Neural progenitor cell (in vitro differentiated cells): ENCODE results near the gene FSCN2.

Experiments used
- EZH2 ChIP-seq: fragments of 200-600 bp; sonication (generic); IDR thresholded peaks from 2 replicates; pipeline ENCODE4 v1.6.1; 2017; ENCODE audit warnings: antibody characterized with exemption, mild to moderate bottlenecking, moderate library complexity
- EZH2phosphoT487 ChIP-seq: fragments of 200-600 bp; sonication (generic); IDR thresholded peaks from 2 replicates; pipeline ENCODE4 v1.6.1; 2017; ENCODE audit warnings: antibody characterized with exemption
- TF ChIP-seq, protein P1 (sequence below): fragments of 200-600 bp; sonication (generic); IDR thresholded peaks from 2 replicates; pipeline ENCODE4 v1.5.1; 2017; ENCODE audit warnings: antibody characterized with exemption, mild to moderate bottlenecking

DNA sequence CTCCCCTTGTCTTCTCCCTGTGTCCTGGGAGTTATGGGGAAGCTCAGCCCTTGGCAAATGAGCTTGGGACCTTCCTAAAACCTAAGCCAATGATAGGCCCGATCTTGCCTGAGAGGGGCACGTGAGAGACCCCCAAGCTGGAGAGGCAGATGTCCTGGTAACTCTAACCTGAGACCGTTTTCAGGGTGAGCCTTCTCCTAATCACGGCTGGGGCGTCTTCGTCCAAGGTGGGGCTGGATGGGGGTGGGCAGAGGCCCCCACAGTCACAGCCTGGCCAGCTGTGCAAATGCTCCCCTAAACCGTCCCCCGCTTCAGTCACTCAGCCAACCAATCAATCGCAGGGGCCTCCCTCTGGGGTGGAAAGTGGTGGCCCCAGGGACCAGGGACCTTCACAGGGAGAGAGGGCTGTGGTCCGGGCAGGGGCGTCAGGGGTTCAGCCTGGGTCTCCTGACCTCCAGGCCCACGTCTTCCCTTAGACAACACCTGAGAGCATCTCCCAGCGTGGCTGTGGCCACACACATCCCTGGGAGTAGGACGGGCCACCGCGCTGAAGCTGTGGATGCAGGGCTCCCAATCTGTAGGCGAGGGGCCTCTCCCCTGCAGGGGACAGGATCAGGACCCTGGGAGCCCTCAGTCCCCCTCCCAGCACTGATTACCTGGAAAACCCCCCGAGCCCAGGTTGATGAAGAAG lies 46.2 kb upstream of the FSCN2 start:
- TF ChIP-seq, protein P1, sequence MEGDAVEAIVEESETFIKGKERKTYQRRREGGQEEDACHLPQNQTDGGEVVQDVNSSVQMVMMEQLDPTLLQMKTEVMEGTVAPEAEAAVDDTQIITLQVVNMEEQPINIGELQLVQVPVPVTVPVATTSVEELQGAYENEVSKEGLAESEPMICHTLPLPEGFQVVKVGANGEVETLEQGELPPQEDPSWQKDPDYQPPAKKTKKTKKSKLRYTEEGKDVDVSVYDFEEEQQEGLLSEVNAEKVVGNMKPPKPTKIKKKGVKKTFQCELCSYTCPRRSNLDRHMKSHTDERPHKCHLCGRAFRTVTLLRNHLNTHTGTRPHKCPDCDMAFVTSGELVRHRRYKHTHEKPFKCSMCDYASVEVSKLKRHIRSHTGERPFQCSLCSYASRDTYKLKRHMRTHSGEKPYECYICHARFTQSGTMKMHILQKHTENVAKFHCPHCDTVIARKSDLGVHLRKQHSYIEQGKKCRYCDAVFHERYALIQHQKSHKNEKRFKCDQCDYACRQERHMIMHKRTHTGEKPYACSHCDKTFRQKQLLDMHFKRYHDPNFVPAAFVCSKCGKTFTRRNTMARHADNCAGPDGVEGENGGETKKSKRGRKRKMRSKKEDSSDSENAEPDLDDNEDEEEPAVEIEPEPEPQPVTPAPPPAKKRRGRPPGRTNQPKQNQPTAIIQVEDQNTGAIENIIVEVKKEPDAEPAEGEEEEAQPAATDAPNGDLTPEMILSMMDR, result no peak
- TF ChIP-seq EZH2 (no peak), EZH2phosphoT487 (no peak)
